Neural progenitor cell (in vitro differentiated cells): ENCODE results near the gene INTS1.

Experiments used
- CTCF ChIP-seq: fragments of 200-600 bp; sonication (generic); IDR thresholded peaks from 2 replicates; pipeline ENCODE4 v1.5.1; 2017; ENCODE audit warnings: antibody characterized with exemption, mild to moderate bottlenecking
- EZH2 ChIP-seq: fragments of 200-600 bp; sonication (generic); IDR thresholded peaks from 2 replicates; pipeline ENCODE4 v1.6.1; 2017; ENCODE audit warnings: antibody characterized with exemption, mild to moderate bottlenecking, moderate library complexity

- TF ChIP-seq EZH2 (no peak), CTCF (no peak)
Observed at GRCh38 chr7:1548944-1549343, 44.8 kb upstream of the INTS1 start.
